Panc1 (cell line): ENCODE results near the gene F13A1. TPM values are rescaled to one million over a fixed set of nuclear protein-coding genes. Genes with fewer than 3 reads are reported as not detected.

Experiments used
- ATAC-seq: fragments of 200-7000 bp; cut with Tn5 transposase; 2 replicates; pipeline ENCODE4 v1.9.1; 2020; ENCODE audit warnings: mild to moderate bottlenecking, moderate library complexity
- BruUV-seq: library from RNA; stranded (reverse); fragments of 400-500 nt; replicated peaks from 2 replicates; lab custom pipeline; 2021; lab: Mats Ljungman, UMichigan
- CTCF ChIA-PET: fragments of 300-600 bp; sonication (Branson Sonifier 250); formaldehyde crosslinking; loops from one replicate; lab custom pipeline; 2022; ENCODE audit warnings: antibody characterized with exemption; lab: Charles Lee
- POLR2A ChIA-PET: fragments of 300-600 bp; sonication (Branson Sonifier 250); formaldehyde crosslinking; loops from one replicate; lab custom pipeline; 2022; ENCODE audit warnings: antibody characterized with exemption; lab: Charles Lee
- DNase-seq: peaks from one replicate; pipeline ENCODE4 v3.0.0-alpha.2; 2010; ENCODE audit warnings: low read depth, low spot score
- H3K27ac ChIP-seq: 2 replicates; pipeline ENCODE4 v1.5.1; 2011; ENCODE audit warnings: mild to moderate bottlenecking, low read length, inconsistent platforms
- H3K27me3 ChIP-seq: fragments of 200-500 bp; sonication (Bioruptor generic); 2 replicates; pipeline ENCODE4 v1.6.0; 2014; ENCODE audit warnings: low read length, inconsistent platforms; ENCODE audit not compliant: control insufficient read depth, insufficient read depth
- H3K36me3 ChIP-seq: fragments of 200-500 bp; sonication (Bioruptor generic); 2 replicates; pipeline ENCODE4 v1.5.1; 2014; ENCODE audit warnings: inconsistent platforms, mild to moderate bottlenecking, low read length, moderate library complexity; ENCODE audit not compliant: control insufficient read depth, insufficient read depth
- H3K4me1 ChIP-seq: 2 replicates; pipeline ENCODE4 v1.5.1; 2011; ENCODE audit warnings: inconsistent platforms, mild to moderate bottlenecking, low read length, moderate library complexity; ENCODE audit not compliant: control insufficient read depth, insufficient read depth
- H3K4me3 ChIP-seq, 2 experiments: 2 replicates each; pipeline ENCODE4 v1.5.1; 2011 to 2012; ENCODE audit warnings: low read depth in 2 of 2, low read length in 2 of 2, mild to moderate bottlenecking in 2 of 2, inconsistent platforms in 1 of 2, moderate library complexity in 1 of 2
- H3K9me3 ChIP-seq: fragments of 200-500 bp; sonication (Bioruptor generic); 2 replicates; pipeline ENCODE4 v1.5.1; 2014; ENCODE audit warnings: low read depth, mild to moderate bottlenecking, inconsistent platforms, low read length, moderate library complexity; ENCODE audit not compliant: control insufficient read depth, insufficient read depth
- POLR2AphosphoS5 ChIP-seq: IDR thresholded peaks from 2 replicates; pipeline ENCODE4 v1.6.1; 2012; ENCODE audit warnings: mild to moderate bottlenecking, low read depth, low read length, moderate library complexity
- REST ChIP-seq, 2 experiments: IDR thresholded peaks; 2 replicates each; pipeline ENCODE4 v1.6.1; 2011 to 2012; ENCODE audit warnings: low read depth in 2 of 2, control low read depth in 1 of 2, low read length in 1 of 2, mild to moderate bottlenecking in 1 of 2, moderate library complexity in 1 of 2; ENCODE audit not compliant: insufficient read depth in 1 of 2
- SIN3A ChIP-seq: IDR thresholded peaks from 2 replicates; pipeline ENCODE4 v1.6.1; 2012; ENCODE audit warnings: low read depth, mild to moderate bottlenecking, low read length, moderate library complexity, borderline replicate concordance; ENCODE audit not compliant: insufficient read depth
- TCF7L2 ChIP-seq: IDR thresholded peaks from 2 replicates; pipeline ENCODE4 v1.6.1; 2011; ENCODE audit warnings: mild to moderate bottlenecking, low read depth, low read length, inconsistent platforms
- in situ Hi-C: cut with HindIII; loops from 2 replicates; pipeline ENCODE4 v1.10.0; 2016; ENCODE audit warnings: low sequenced_read_pairs, low pct_unique_long_range_greater_than_20kb
- intact Hi-C: fragments of 100-400 bp; cut with micrococcal nuclease; formaldehyde crosslinking; loops from one replicate; pipeline ENCODE4 v1.10.0; 2022; ENCODE audit not compliant: unreplicated experiment
- total RNA-seq: library from RNA; stranded (reverse); gene quantifications from one replicate; pipeline ENCODE4 v1.2.1, GENCODE V29; 2021; ENCODE audit not compliant: unreplicated experiment
- TF ChIP-seq, protein P1 (sequence below): fragments of 450-650 bp; IDR thresholded peaks from 2 replicates; pipeline ENCODE4 v1.5.1; 2017; ENCODE audit warnings: mild to moderate bottlenecking

Gene F13A1
- total RNA-seq, 1 experiment from 2014 or later: 0.26 TPM

GRCh38 chr6:6246544-6246943 lies 73.9 kb downstream of the F13A1 start:
- in situ Hi-C loops: no loop called here
- ATAC-seq (no peak), DNase-seq (no peak)
- H3K4me3 ChIP-seq: no peak overlapping the region
- TF ChIP-seq SIN3A (no peak), POLR2AphosphoS5 (no peak), REST (IDR thresholded peaks at IDR 0.05; ENCODE audit: insufficient read depth in 1 of 2, low read depth in 2 of 2, low read length in 1 of 2) (no peak)
- ChIA-PET POLR2A (no interaction called here), CTCF (no interaction called here)
- H3K36me3 ChIP-seq: no peaks in the 10 kb centered on the region
- BruUV-seq: no TSS peak
- no peaks in the 10 kb centered on the region for H3K9me3 ChIP-seq
- no peaks in the 10 kb centered on the region for H3K4me1 ChIP-seq
- H3K27ac ChIP-seq: no peak overlapping the region
- peaks cover 6% of the 10 kb centered on the region for H3K27me3 ChIP-seq
- intact Hi-C loops: no loop called here

DNA sequence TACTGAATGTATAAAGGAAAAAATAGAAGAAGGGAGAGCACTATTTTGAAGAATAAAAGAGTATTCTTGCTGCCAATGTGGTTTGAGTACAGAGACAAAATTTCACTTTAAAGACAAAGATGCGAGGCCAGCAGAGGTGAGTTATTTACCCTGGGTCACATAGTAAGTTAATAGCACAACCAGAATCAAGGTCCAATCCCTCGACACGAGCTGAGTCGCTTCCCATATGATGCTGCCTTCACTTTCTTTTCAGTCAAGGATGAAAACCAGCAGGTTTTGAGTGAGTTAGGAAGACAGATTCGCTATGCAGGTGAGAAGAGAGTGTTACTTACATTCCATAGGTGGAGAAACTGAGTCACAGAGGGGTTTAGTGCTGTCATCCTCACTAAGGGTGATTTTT lies 75.8 kb downstream of the F13A1 start:
- DNase-seq (no peak), ATAC-seq (no peak)
- H3K27ac ChIP-seq: no peak overlapping the region
- no peaks in the 10 kb centered on the region for H3K9me3 ChIP-seq
- intact Hi-C loops (no loop called here), in situ Hi-C loops (no loop called here)
- ChIA-PET POLR2A (no interaction called here), CTCF (no interaction called here)
- TF ChIP-seq TCF7L2: no peak
- peaks cover 8% of the 10 kb centered on the region; the same call in 1 of the 2 replicates for H3K27me3 ChIP-seq
- H3K4me1 ChIP-seq: no peaks in the 10 kb centered on the region
- no peak overlapping the region for H3K4me3 ChIP-seq
- no TSS peak for BruUV-seq
- no peaks in the 10 kb centered on the region for H3K36me3 ChIP-seq

- H3K27me3 ChIP-seq: peaks cover 8% of the 10 kb centered on the region; the same call in 1 of the 2 replicates
- in situ Hi-C loops (no loop called here), intact Hi-C loops (no loop called here)
- H3K4me3 ChIP-seq: no peak overlapping the region
- H3K36me3 ChIP-seq: no peaks in the 10 kb centered on the region
- POLR2A ChIA-PET: no interaction called here
- H3K4me1 ChIP-seq: no peaks in the 10 kb centered on the region
- TF ChIP-seq TCF7L2: no peak
- TF ChIP-seq POLR2AphosphoS5: no peak
- no peak for TF ChIP-seq SIN3A
- TF ChIP-seq, protein P1, sequence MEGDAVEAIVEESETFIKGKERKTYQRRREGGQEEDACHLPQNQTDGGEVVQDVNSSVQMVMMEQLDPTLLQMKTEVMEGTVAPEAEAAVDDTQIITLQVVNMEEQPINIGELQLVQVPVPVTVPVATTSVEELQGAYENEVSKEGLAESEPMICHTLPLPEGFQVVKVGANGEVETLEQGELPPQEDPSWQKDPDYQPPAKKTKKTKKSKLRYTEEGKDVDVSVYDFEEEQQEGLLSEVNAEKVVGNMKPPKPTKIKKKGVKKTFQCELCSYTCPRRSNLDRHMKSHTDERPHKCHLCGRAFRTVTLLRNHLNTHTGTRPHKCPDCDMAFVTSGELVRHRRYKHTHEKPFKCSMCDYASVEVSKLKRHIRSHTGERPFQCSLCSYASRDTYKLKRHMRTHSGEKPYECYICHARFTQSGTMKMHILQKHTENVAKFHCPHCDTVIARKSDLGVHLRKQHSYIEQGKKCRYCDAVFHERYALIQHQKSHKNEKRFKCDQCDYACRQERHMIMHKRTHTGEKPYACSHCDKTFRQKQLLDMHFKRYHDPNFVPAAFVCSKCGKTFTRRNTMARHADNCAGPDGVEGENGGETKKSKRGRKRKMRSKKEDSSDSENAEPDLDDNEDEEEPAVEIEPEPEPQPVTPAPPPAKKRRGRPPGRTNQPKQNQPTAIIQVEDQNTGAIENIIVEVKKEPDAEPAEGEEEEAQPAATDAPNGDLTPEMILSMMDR: no peak
- no peak for TF ChIP-seq REST (IDR thresholded peaks at IDR 0.05; ENCODE audit: insufficient read depth in 1 of 2, low read depth in 2 of 2, low read length in 1 of 2)
- DNase-seq (no peak), ATAC-seq (no peak)
- CTCF ChIA-PET: no interaction called here
- no TSS peak for BruUV-seq
- no peak overlapping the region for H3K27ac ChIP-seq
- H3K9me3 ChIP-seq: no peaks in the 10 kb centered on the region
These were observed 76.6 kb downstream of the F13A1 start for GRCh38 chr6:6243846-6244245.
